Central memory CD8-positive, alpha-beta T cell (primary cell): ENCODE results near the gene GPR107.
"Not testable (repeated sequence)": the region's sequence is repeated elsewhere in the genome, so short reads cannot be mapped to it uniquely, and the experiment has no call there.

Source experiments
- ATAC-seq: fragments of 150-1000 bp; cut with Tn5 transposase; replicated peaks from 2 replicates; pipeline ENCODE4 v1.10.0; 2022; ENCODE audit warnings: mild to moderate bottlenecking, moderate FRiP score, moderate number of reproducible peaks; ENCODE audit not compliant: poor library complexity, severe bottlenecking; ENCODE audit errors: extremely low read depth
- DNase-seq, 2 donors: peaks; one replicate each; pipeline ENCODE4 v3.0.0; 2021; ENCODE audit warnings: low spot score in 2 of 2
- H3K27ac Mint-ChIP-seq: one replicate; pipeline ENCODE4 v1.8.0; 2022; ENCODE audit warnings: low read depth, mild to moderate bottlenecking, moderate library complexity, mixed read lengths
- H3K27me3 Mint-ChIP-seq: one replicate; pipeline ENCODE4 v1.8.0; 2022; ENCODE audit warnings: mixed read lengths
- H3K36me3 Mint-ChIP-seq: one replicate; pipeline ENCODE4 v1.8.0; 2022; ENCODE audit warnings: mild to moderate bottlenecking, moderate library complexity, mixed read lengths; ENCODE audit not compliant: insufficient read depth
- H3K4me1 Mint-ChIP-seq: one replicate; pipeline ENCODE4 v1.8.0; 2022; ENCODE audit warnings: mixed read lengths
- H3K4me3 Mint-ChIP-seq: one replicate; pipeline ENCODE4 v1.8.0; 2022; ENCODE audit warnings: mild to moderate bottlenecking, moderate library complexity, mixed read lengths
- H3K9me3 Mint-ChIP-seq: one replicate; pipeline ENCODE4 v1.8.0; 2022; ENCODE audit warnings: mixed read lengths

GPR107 gene

GRCh38 chr9:130021123-130021522 is 32.6 kb upstream of the GPR107 start:
- DNase-seq: no peak
- no peaks in the 10 kb centered on the region for H3K9me3 Mint-ChIP-seq
- no peak for ATAC-seq
- H3K4me1 Mint-ChIP-seq: peaks cover 73% of the 10 kb centered on the region
- H3K36me3 Mint-ChIP-seq: peaks cover 27% of the 10 kb centered on the region
- peak overlapping the region; percentile 44 for H3K4me3 Mint-ChIP-seq
- no peaks in the 10 kb centered on the region for H3K27me3 Mint-ChIP-seq
- peak overlapping the region; percentile 78 for H3K27ac Mint-ChIP-seq

DNA sequence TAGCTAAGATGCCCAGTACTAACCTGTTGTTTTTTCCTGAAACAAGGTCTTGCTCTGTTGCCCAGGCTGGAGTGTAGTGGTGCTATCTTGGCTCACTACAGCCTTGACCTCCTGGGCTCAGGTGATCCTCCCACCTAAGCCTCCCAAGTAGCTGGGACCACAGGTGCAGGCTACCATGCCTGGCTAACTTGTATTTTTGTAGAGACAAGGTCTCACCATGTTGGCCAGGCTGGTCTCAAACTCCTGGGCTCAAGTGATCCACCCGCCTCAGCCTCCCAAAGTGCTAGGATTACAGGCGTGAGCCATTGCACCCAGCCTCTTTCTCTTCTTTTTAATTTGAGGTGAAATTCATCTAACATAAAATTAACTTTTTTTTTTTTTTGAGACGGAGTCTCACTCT is 31.9 kb upstream of the GPR107 start:
- Mint-ChIP-seq H3K27ac (peak overlapping the region; percentile 86), H3K4me3 (peak overlapping the region; percentile 56), H3K36me3 (peaks cover 25% of the 10 kb centered on the region), H3K4me1 (peaks cover 75% of the 10 kb centered on the region)
- not testable (repeated sequence) for DNase-seq, H3K27me3 Mint-ChIP-seq, ATAC-seq, H3K9me3 Mint-ChIP-seq

- Mint-ChIP-seq H3K27me3 (no peaks in the 10 kb centered on the region), H3K27ac (peak overlapping the region; percentile 86), H3K9me3 (no peaks in the 10 kb centered on the region), H3K4me3 (peak overlapping the region; percentile 56), H3K4me1 (peaks cover 74% of the 10 kb centered on the region), H3K36me3 (peaks cover 26% of the 10 kb centered on the region)
- no peak for DNase-seq
- ATAC-seq: peak; percentile 33
Observed at GRCh38 chr9:130022566-130023143, 31.1 kb upstream of the GPR107 start.

- H3K4me1 Mint-ChIP-seq: peaks cover 75% of the 10 kb centered on the region
- H3K4me3 Mint-ChIP-seq: peak overlapping the region; percentile 56
- no peaks in the 10 kb centered on the region for H3K27me3 Mint-ChIP-seq
- peaks cover 31% of the 10 kb centered on the region for H3K36me3 Mint-ChIP-seq
- H3K9me3 Mint-ChIP-seq: no peaks in the 10 kb centered on the region
- peak; percentile 59 for ATAC-seq
- peak overlapping the region; percentile 86 for H3K27ac Mint-ChIP-seq
- no peak for DNase-seq
Observed at GRCh38 chr9:130023144-130023787, 30.4 kb upstream of the GPR107 start.

DNA sequence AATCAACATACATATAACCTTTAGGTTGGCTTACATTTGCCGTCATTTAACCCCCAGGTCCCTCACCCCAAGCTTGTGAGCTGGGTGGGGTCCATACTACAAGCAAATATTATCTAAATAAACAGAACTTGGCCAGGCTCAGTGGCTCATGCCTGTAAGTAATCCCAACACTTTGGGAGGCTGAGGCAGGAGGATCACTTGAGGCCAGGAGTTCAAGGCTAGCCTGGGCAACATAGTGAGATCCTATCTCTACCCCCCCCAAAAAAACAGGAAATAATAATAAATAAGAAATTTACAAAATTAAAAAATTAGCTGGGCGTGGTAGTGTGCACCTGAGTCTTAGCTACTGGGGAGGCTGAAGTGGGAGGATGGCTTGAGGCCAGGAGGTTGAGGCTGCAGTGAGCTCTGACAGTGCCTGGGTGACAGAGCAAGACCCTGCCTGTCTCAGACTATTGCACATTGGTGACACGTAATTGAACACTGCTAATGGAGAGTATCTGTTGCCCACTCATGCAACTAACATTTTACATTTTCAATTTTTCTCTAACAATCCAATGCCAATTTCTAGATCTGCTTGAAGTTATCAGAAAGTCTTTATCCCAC is 29.6 kb upstream of the GPR107 start:
- Mint-ChIP-seq H3K9me3 (no peaks in the 10 kb centered on the region), H3K27ac (peak overlapping the region; percentile 86), H3K4me1 (peaks cover 82% of the 10 kb centered on the region), H3K27me3 (no peaks in the 10 kb centered on the region), H3K4me3 (peak overlapping the region; percentile 56), H3K36me3 (peaks cover 32% of the 10 kb centered on the region)
- DNase-seq: no peak
- ATAC-seq: no peak

DNA sequence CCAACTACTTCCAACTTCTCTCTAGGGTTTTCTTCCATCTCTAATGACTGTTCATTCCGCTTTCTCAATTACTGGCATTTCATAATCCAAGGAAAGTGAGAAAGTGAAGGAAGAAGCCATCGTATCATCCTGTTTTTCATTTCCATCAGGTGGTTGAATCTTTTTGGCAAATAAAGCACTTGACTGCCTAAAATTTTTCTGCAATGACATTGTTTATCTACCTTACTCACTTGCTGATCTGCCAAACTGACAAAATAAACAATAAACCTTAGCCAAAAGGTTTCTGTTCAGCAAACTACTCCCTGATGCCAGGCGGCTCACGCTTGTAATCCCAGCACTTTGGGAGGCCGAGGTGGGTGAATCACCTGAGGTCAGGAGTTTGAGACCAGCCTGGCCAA is 29.1 kb upstream of the GPR107 start:
- H3K9me3 Mint-ChIP-seq: no peaks in the 10 kb centered on the region
- peaks cover 36% of the 10 kb centered on the region for H3K36me3 Mint-ChIP-seq
- H3K27me3 Mint-ChIP-seq: no peaks in the 10 kb centered on the region
- ATAC-seq (no peak), DNase-seq (no peak)
- peaks cover 83% of the 10 kb centered on the region for H3K4me1 Mint-ChIP-seq
- H3K27ac Mint-ChIP-seq: peak overlapping the region; percentile 86
- peak overlapping the region; percentile 13 for H3K4me3 Mint-ChIP-seq

- DNase-seq (no peak), ATAC-seq (no peak)
- Mint-ChIP-seq H3K36me3 (peaks cover 43% of the 10 kb centered on the region), H3K27me3 (no peaks in the 10 kb centered on the region), H3K27ac (peak overlapping the region; percentile 87), H3K4me3 (peak overlapping the region; percentile 52), H3K9me3 (no peaks in the 10 kb centered on the region), H3K4me1 (peaks cover 90% of the 10 kb centered on the region)
Observed at GRCh38 chr9:130026583-130027340, 26.9 kb upstream of the GPR107 start.

- no peaks in the 10 kb centered on the region for H3K9me3 Mint-ChIP-seq
- H3K4me3 Mint-ChIP-seq: peak overlapping the region; percentile 63
- no peaks in the 10 kb centered on the region for H3K27me3 Mint-ChIP-seq
- H3K36me3 Mint-ChIP-seq: peaks cover 44% of the 10 kb centered on the region
- no peak for DNase-seq
- H3K27ac Mint-ChIP-seq: peak overlapping the region; percentile 99
- H3K4me1 Mint-ChIP-seq: peaks cover 93% of the 10 kb centered on the region
- no peak for ATAC-seq
Observed at GRCh38 chr9:130027533-130028365, 26.0 kb upstream of the GPR107 start.

DNA sequence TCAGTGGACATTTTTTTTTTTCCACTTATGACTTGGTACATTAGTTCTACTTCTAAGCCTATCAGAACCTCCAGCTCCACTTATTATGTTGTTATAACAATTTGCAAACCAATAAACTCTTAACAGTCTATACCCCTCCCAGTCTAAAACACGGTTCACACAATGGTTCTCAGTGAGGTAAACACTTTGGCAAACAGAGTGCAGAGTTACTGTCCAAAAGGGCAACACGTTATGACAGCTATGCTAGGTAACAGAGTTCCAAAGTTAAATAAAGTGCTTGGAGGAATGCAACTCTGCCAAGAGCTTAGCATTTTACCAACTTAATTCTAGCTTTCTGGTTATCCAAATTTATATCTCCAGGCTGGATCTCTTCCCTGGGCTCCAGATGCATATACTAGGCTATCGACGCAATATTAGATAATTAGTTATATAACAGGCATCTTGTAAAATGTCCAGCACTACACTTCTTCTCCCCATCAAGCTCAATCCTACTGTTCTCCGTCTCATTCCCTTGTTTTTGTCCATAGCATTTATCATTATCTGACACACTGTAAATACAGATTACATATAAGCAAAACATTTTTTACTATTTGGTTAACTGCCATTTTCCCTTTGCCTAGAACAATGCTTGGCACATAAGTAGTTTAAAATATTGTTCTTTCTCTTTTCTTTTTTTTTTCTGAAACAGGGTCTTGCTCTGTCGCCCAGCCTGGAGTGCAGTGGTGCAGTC is 25.0 kb upstream of the GPR107 start:
- peaks cover 92% of the 10 kb centered on the region for H3K4me1 Mint-ChIP-seq
- ATAC-seq (peak; percentile 55), DNase-seq (no peak)
- peak overlapping the region; percentile 99 for H3K27ac Mint-ChIP-seq
- peaks cover 50% of the 10 kb centered on the region for H3K36me3 Mint-ChIP-seq
- H3K9me3 Mint-ChIP-seq: no peaks in the 10 kb centered on the region
- peak overlapping the region; percentile 63 for H3K4me3 Mint-ChIP-seq
- no peaks in the 10 kb centered on the region for H3K27me3 Mint-ChIP-seq

DNA sequence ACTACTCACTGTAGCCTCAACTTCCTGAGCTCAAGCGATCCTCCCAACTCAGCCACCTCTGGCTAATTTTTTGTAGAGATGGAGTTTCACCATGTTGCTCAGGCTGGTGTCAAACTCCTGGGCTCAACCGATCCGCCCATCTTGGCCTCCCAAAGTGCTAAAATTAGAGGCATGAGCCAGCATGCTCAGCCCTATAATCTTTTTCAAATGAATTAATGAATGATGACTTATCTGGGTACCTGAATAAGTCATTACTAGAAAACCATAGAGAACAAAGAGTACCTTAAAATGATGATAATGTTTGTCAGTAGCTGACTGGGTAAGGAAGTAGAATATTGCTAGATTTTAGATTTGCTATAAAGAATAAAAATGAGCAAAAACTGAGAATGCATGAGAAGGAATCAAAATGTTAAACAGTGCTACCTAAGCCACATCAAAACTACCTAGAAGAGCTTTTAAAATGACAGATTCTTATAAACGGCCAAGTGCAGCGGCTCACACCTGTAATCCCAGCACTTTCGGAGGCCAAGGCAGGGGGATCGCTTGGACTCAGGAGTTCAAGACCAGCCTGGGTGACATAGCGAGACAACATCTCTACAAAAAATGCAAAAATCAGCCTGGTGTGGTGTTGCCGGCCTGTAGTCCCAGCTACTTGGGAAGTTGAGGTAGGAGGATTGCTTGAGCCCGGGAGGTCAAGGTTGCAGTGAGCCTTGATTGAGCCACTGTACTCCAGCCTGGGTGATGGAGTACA is 24.3 kb upstream of the GPR107 start:
- Mint-ChIP-seq H3K4me3 (peak overlapping the region; percentile 63), H3K4me1 (peaks cover 87% of the 10 kb centered on the region), H3K36me3 (peaks cover 49% of the 10 kb centered on the region), H3K27me3 (no peaks in the 10 kb centered on the region), H3K9me3 (no peaks in the 10 kb centered on the region), H3K27ac (peak overlapping the region; percentile 99)
- DNase-seq (no peak), ATAC-seq (no peak)

DNA sequence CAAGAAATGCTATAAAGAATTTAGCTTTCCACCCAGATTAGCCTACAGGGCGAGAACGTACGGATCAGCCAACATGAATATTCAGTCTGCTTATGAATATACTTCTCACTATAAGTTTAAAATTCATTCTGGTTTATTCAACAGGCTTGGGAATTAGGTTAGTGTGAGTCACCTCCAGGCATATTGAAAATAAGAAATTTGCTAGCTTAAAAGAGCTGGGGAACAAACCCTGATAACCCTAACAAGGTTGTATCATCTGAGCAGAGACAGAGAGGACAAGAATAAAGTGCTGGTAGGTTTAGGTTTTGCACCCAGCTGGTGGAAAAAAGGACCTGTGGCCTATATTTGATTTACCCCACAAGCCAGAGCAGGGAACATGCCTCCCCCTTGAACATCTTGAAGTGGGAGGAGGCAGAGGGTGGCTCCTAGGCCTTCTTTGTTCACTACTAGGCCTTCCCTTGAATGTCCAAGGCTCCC is 23.0 kb upstream of the GPR107 start:
- H3K4me3 Mint-ChIP-seq: peak overlapping the region; percentile 63
- no peaks in the 10 kb centered on the region for H3K9me3 Mint-ChIP-seq
- H3K27me3 Mint-ChIP-seq: no peaks in the 10 kb centered on the region
- H3K36me3 Mint-ChIP-seq: peaks cover 52% of the 10 kb centered on the region
- peaks cover 90% of the 10 kb centered on the region for H3K4me1 Mint-ChIP-seq
- peak; percentile 15 for ATAC-seq
- peak overlapping the region; percentile 99 for H3K27ac Mint-ChIP-seq
- no peak for DNase-seq
